Mesenchymal stem cell (in vitro differentiated cells and primary cell): ENCODE measurements around the gene MAP4K3.

Source experiments
- DNase-seq: peaks from one replicate; pipeline ENCODE4 v3.0.0-alpha.2; 2013
- H2AFZ ChIP-seq: one replicate; pipeline ENCODE4 v1.6.1; 2013; ENCODE audit warnings: low read depth, mild to moderate bottlenecking, control low read depth, inconsistent platforms, low read length, moderate library complexity
- H2AK5ac ChIP-seq: 2 replicates; pipeline ENCODE4 v1.6.1; 2013; ENCODE audit warnings: low read length, moderate library complexity, mild to moderate bottlenecking, inconsistent platforms; ENCODE audit not compliant: severe bottlenecking
- H2BK120ac ChIP-seq: one replicate; pipeline ENCODE4 v1.6.1; 2013; ENCODE audit warnings: low read depth, mild to moderate bottlenecking, inconsistent platforms, low read length, moderate library complexity
- H2BK12ac ChIP-seq, 2 experiments: one replicate each; pipeline ENCODE4 v1.6.1; 2013; ENCODE audit warnings: inconsistent platforms in 2 of 2, low read length in 2 of 2, mild to moderate bottlenecking in 2 of 2, moderate library complexity in 2 of 2, control low read depth in 1 of 2
- H2BK15ac ChIP-seq: one replicate; pipeline ENCODE4 v1.6.1; 2013; ENCODE audit warnings: mild to moderate bottlenecking, low read depth, inconsistent platforms; ENCODE audit not compliant: poor library complexity, severe bottlenecking
- H2BK5ac ChIP-seq: 2 replicates; pipeline ENCODE4 v1.6.1; 2013; ENCODE audit warnings: low read depth, mild to moderate bottlenecking, low read length, control low read depth, inconsistent platforms; ENCODE audit not compliant: poor library complexity, severe bottlenecking
- H3K14ac ChIP-seq, 2 experiments: one replicate each; pipeline ENCODE4 v1.6.1; 2013; ENCODE audit warnings: inconsistent platforms in 2 of 2, low read length in 2 of 2, control low read depth in 1 of 2, mild to moderate bottlenecking in 1 of 2, moderate library complexity in 1 of 2
- H3K18ac ChIP-seq, 2 experiments: one replicate each; pipeline ENCODE4 v1.6.1; 2013; ENCODE audit warnings: inconsistent platforms in 2 of 2, low read length in 2 of 2, control low read depth in 1 of 2, low read depth in 1 of 2, mild to moderate bottlenecking in 1 of 2
- H3K23ac ChIP-seq, 2 experiments: one replicate each; pipeline ENCODE4 v1.6.1; 2013; ENCODE audit warnings: inconsistent platforms in 2 of 2, low read length in 2 of 2, mild to moderate bottlenecking in 2 of 2, moderate library complexity in 2 of 2, control low read depth in 1 of 2
- H3K27ac ChIP-seq: 2 replicates; pipeline ENCODE4 v1.5.1; 2013; ENCODE audit warnings: mild to moderate bottlenecking, moderate library complexity, low read length, control low read depth, inconsistent platforms; ENCODE audit not compliant: poor library complexity, severe bottlenecking
- H3K27me3 ChIP-seq, 2 experiments: 2 replicates each; pipeline versions ENCODE4 v1.6.1 to v1.7.0; 2013; ENCODE audit warnings: low read length in 2 of 2, mild to moderate bottlenecking in 2 of 2, moderate library complexity in 2 of 2, control low read depth in 1 of 2, inconsistent platforms in 1 of 2; ENCODE audit not compliant: control insufficient read depth in 1 of 2, insufficient read depth in 1 of 2
- H3K36me3 ChIP-seq, 2 experiments: 2 replicates each; pipeline versions ENCODE4 v1.6.1 to v1.7.0; 2013; ENCODE audit warnings: low read length in 2 of 2, control low read depth in 1 of 2, inconsistent platforms in 1 of 2, low read depth in 1 of 2, mild to moderate bottlenecking in 1 of 2; ENCODE audit not compliant: insufficient read depth in 2 of 2, control insufficient read depth in 1 of 2
- H3K4ac ChIP-seq, 2 experiments: one replicate each; pipeline ENCODE4 v1.6.1; 2013; ENCODE audit warnings: inconsistent platforms in 2 of 2, low read length in 2 of 2, mild to moderate bottlenecking in 2 of 2, moderate library complexity in 2 of 2, control low read depth in 1 of 2, low read depth in 1 of 2
- H3K4me1 ChIP-seq: 2 replicates; pipeline ENCODE4 v1.6.1; 2013; ENCODE audit warnings: low read depth, low read length, control low read depth; ENCODE audit not compliant: control insufficient read depth, insufficient read depth
- H3K4me2 ChIP-seq: 2 replicates; pipeline ENCODE4 v1.6.1; 2013; ENCODE audit warnings: low read length, mild to moderate bottlenecking, inconsistent platforms; ENCODE audit not compliant: poor library complexity, severe bottlenecking
- H3K4me3 ChIP-seq, 2 experiments: 2 replicates each; pipeline versions ENCODE4 v1.5.1 to v1.7.0; 2013; ENCODE audit warnings: low read length in 2 of 2, mild to moderate bottlenecking in 2 of 2, control low read depth in 1 of 2, low read depth in 1 of 2; ENCODE audit not compliant: insufficient read depth in 1 of 2
- H3K79me1 ChIP-seq: replicated peaks from 2 replicates; pipeline ENCODE4 v1.6.1; 2013; ENCODE audit warnings: mild to moderate bottlenecking, control low read depth, low read length, inconsistent platforms; ENCODE audit not compliant: poor library complexity, severe bottlenecking
- H3K9ac ChIP-seq: 2 replicates; pipeline ENCODE4 v1.7.0; 2013; ENCODE audit warnings: mild to moderate bottlenecking, low read length, moderate library complexity
- H3K9me3 ChIP-seq: 2 replicates; pipeline ENCODE4 v1.7.0; 2013; ENCODE audit warnings: mild to moderate bottlenecking, low read length; ENCODE audit not compliant: control insufficient read depth
- H4K8ac ChIP-seq: one replicate; pipeline ENCODE4 v1.6.1; 2013; ENCODE audit warnings: inconsistent platforms, mild to moderate bottlenecking, low read length, moderate library complexity
- H4K91ac ChIP-seq: one replicate; pipeline ENCODE4 v1.6.1; 2013; ENCODE audit warnings: mild to moderate bottlenecking, low read length, inconsistent platforms
- WGBS: methylation state at CpG from one replicate; pipeline ENCODE4 v1.1.7; 2013; ENCODE audit warnings: mixed read lengths; 5-methylcytosine and 5-hydroxymethylcytosine counted together

MAP4K3 gene

DNA sequence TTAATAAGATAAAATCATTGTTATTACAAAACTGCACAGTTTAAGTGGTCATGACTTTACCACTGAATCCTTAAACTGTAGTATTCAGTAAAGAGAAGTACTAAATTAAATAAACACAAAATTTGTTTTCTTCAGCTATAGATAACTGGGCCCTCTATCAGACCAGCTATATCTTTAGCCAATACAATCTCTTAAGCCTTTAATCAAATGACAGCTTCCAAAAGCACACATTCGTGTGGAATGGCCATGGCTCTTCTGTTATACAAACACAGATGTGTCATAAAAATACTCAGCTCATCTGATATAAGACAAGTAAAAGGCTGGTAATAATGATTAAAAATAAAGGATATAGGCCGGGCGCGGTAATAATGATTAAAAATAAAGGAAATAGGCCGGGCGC is 135.7 kb downstream of the MAP4K3 start:
- no peak overlapping the region for H2BK15ac ChIP-seq
- no peaks in the 10 kb centered on the region for H3K4me1 ChIP-seq

DNA sequence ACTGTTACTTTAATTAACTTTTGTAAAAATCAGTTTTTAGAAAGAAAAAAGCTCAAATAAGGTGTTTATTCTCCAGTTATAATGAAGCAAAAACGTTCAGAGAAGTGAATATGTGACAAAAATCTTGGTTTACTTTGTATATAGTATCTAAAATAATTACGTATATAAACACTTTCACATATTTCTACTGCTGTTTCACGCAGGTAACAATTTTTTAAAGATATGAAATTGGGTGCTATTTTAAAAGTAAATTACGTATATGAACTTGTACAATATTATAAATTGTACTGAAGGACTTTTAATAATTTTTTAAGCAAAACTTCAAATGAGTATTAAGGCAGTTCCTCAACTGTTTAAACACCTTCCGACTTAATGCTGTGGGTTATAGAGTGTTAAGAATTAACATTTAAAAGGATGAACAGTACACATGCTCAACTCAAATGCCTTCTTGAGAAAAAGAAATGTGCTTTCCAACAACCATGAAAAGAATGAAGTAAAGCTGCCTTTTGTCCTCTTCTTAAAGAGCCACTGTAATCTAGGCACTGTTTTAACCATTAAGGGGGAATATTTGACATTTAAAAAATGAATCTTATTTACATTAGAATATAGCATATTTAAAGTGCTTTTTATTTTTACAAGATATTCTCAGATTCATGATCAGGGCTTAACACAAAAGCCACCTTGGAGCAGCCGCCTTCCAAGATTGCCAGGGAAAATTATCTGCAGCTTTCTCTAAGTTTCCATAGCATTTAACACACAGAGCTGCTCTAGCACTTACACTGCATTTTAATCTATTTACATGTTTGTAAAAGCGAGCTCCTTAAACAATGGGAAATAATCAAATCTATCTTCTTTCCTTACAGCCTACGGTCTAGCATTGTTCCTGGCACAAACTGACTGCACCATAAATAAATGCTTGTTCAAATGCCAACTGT is 136.8 kb downstream of the MAP4K3 start:
- Histone ChIP-seq H3K27me3 (no peaks in the 10 kb centered on the region), H3K14ac (no peak overlapping the region), H3K4me3 (no peak overlapping the region), H2AFZ (no peak overlapping the region), H2BK12ac (no peak overlapping the region), H3K79me1 (peaks cover 8% of the 10 kb centered on the region), H3K27ac (no peak overlapping the region), H3K4me1 (no peaks in the 10 kb centered on the region), H2AK5ac (no peak overlapping the region), H3K36me3 (peaks cover 8 to 54% of the 10 kb centered on the region in 2 experiments), H3K18ac (no peak overlapping the region), H2BK5ac (no peak overlapping the region), H3K9me3 (no peaks in the 10 kb centered on the region), H3K4ac (no peak overlapping the region), H2BK15ac (no peak overlapping the region), H4K91ac (no peak overlapping the region), H2BK120ac (no peak overlapping the region), H3K4me2 (no peak overlapping the region), H4K8ac (no peak overlapping the region), H3K9ac (no peak overlapping the region), H3K23ac (no peak overlapping the region)
- DNase-seq: no peak
- 76% methylated on average over 3 of the region's 8 CpGs for WGBS

More for the DNA sequence above, 135.7 kb downstream of the MAP4K3 start:
- 95% methylated on average over 5 of the region's 6 CpGs for WGBS
- H2BK120ac ChIP-seq: no peak overlapping the region
- H3K27ac ChIP-seq: no peak overlapping the region
- no peak overlapping the region for H4K8ac ChIP-seq
- no peak overlapping the region for H2BK5ac ChIP-seq
- no peak overlapping the region for H2AFZ ChIP-seq
- H3K4ac ChIP-seq: no peak overlapping the region
- no peak overlapping the region for H2BK12ac ChIP-seq
- no peak for DNase-seq
- no peak overlapping the region for H3K18ac ChIP-seq
- H3K4me3 ChIP-seq: no peak overlapping the region
- H3K4me2 ChIP-seq: no peak overlapping the region
- H3K27me3 ChIP-seq: no peaks in the 10 kb centered on the region
- H4K91ac ChIP-seq: no peak overlapping the region
- H2AK5ac ChIP-seq: no peak overlapping the region
- no peak overlapping the region for H3K14ac ChIP-seq
- no peak overlapping the region for H3K9ac ChIP-seq
- H3K9me3 ChIP-seq: no peaks in the 10 kb centered on the region
- no peak overlapping the region for H3K23ac ChIP-seq
- peaks cover 8 to 59% of the 10 kb centered on the region in 2 experiments for H3K36me3 ChIP-seq
- peaks cover 6% of the 10 kb centered on the region for H3K79me1 ChIP-seq

DNA sequence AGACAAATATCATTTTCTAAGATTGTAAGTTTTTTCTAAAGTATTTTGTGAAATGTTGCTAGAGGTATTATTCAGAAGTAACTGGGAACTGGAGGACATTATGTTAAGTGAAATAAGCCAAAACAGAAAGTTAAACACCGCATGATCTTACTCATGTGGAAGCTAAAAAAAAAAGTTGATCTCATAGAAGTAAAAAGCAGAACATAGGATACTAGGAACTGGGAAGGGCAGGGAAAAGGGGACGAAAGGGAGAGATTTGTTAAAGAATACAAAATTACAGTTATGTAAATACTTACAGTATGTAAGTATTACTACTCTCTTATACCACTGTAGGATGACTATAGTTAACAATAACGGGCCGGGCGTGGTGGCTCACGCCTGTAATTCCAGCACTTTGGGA is 146.7 kb downstream of the MAP4K3 start:
- peaks cover 21 to 81% of the 10 kb centered on the region in 2 experiments for H3K36me3 ChIP-seq
- no peak overlapping the region for H3K18ac ChIP-seq
- no peak overlapping the region for H2BK12ac ChIP-seq
- H3K4ac ChIP-seq: no peak overlapping the region
- H2AK5ac ChIP-seq: no peak overlapping the region
- no peak overlapping the region for H2BK5ac ChIP-seq
- H2AFZ ChIP-seq: no peak overlapping the region
- no peak overlapping the region for H3K4me3 ChIP-seq
- H3K79me1 ChIP-seq: peaks cover 8% of the 10 kb centered on the region
- H3K4me2 ChIP-seq: no peak overlapping the region
- no peak for DNase-seq
- H2BK120ac ChIP-seq: no peak overlapping the region
- no peaks in the 10 kb centered on the region for H3K4me1 ChIP-seq
- H4K91ac ChIP-seq: no peak overlapping the region
- H3K27ac ChIP-seq: no peak overlapping the region
- H3K27me3 ChIP-seq: no peaks in the 10 kb centered on the region
- 98% methylated on average over 5 of the region's 6 CpGs for WGBS
- no peak overlapping the region for H2BK15ac ChIP-seq
- no peak overlapping the region for H3K23ac ChIP-seq
- no peak overlapping the region for H3K9ac ChIP-seq
- no peak overlapping the region for H4K8ac ChIP-seq
- H3K9me3 ChIP-seq: no peaks in the 10 kb centered on the region
- no peak overlapping the region for H3K14ac ChIP-seq

DNA sequence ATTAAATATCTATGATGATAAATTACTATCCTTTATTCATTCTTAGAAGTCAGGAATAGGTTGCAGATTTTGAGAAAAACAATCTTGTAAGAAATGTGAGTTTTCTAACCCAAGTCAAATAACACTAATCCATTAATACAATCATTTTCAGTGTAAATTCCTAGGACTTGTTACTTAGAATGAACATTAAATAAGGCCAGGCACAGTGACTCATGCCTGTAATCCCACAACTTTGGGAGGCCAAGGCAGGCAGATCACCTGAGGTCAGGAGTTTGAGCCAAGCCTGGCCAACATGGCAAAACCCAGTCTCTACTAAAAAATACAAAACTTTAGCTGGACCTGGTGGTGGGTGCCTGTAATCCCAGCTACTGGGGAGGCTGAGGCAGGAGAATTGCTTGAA is 147.5 kb downstream of the MAP4K3 start:
- no peak overlapping the region for H3K27ac ChIP-seq
- H2BK12ac ChIP-seq: no peak overlapping the region
- DNase-seq: no peak
- H2BK15ac ChIP-seq: no peak overlapping the region
- no peak overlapping the region for H3K14ac ChIP-seq
- H3K79me1 ChIP-seq: peaks cover 8% of the 10 kb centered on the region
- no peak overlapping the region for H4K8ac ChIP-seq
- H3K27me3 ChIP-seq: no peaks in the 10 kb centered on the region
- H2BK120ac ChIP-seq: no peak overlapping the region
- H3K4ac ChIP-seq: no peak overlapping the region
- no peak overlapping the region for H2BK5ac ChIP-seq
- H3K4me3 ChIP-seq: no peak overlapping the region
- H3K9ac ChIP-seq: no peak overlapping the region
- no peak overlapping the region for H3K23ac ChIP-seq
- H3K4me1 ChIP-seq: no peaks in the 10 kb centered on the region
- no peak overlapping the region for H3K18ac ChIP-seq
- no peak overlapping the region for H4K91ac ChIP-seq
- peaks cover 24 to 89% of the 10 kb centered on the region in 2 experiments for H3K36me3 ChIP-seq
- H3K9me3 ChIP-seq: no peaks in the 10 kb centered on the region
- no peak overlapping the region for H3K4me2 ChIP-seq
- no peak overlapping the region for H2AFZ ChIP-seq
- H2AK5ac ChIP-seq: no peak overlapping the region
